ENCODE data around the gene CARMIL1.
A peak's percentile ranks its signal among the peaks of the same experiment; 100 is the strongest.

The CARMIL1 gene

DNA sequence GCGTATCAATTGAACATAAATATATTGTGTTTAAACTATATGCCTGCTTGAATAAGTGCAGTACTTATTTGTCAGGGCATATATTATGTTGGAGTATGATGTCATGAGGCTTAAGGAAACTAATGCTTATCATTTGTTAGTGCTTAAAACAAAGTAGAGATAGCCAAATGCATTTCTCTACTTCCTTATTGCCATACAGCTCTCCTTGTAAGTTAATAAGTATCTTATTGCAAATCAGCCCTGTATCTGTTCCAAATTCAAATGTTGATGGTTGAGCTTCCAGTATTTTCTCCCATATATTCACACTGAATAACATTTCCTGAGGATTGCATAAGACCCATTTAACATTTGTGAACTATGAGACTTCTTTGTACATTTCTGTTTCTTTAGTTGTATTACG is 57.8 kb downstream of the CARMIL1 start:
- peak; percentile 12 for DNase-seq (ENCODE audit: low read depth)

- DNase-seq (ENCODE audit: low read depth) = no peak
Measured at GRCh38 chr6:25337431-25337830, 58.3 kb downstream of the CARMIL1 start.

DNA sequence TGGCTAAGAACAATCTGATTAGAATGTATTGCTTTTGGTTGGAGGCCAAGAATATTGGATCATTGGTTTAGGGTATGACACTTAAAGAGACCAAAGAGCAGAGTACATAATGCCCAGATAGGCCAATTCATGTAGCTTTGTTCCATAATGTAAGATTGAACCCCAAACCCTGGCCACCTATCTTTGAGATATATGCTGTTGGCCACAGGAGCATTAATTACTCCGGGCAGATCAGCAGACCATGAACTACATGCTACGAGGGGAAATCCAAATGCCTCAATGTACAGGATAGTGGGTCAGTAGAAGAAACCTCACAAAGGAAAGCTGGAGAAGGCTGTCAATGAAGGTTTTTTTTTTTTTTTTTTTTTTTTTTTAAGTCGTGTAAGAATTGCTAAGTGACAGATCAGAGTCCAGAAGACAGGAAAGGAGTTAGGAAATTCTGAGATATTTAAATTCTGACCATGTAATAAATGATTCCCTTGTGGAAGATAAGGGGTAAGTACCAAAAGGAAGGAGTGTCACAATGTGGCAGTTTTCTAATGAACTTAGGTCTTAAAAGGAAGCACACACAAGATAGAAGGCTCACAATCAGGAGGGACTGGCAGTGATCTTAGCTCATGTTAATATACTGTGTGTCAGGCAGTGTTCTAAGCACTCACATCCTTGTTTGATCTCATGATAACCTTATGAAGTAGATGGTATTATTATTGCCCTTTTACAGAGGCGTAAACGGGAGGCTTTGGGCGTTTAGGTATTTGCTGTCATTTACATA is 61.4 kb downstream of the CARMIL1 start:
- no peak for DNase-seq (ENCODE audit: low read depth)

DNA sequence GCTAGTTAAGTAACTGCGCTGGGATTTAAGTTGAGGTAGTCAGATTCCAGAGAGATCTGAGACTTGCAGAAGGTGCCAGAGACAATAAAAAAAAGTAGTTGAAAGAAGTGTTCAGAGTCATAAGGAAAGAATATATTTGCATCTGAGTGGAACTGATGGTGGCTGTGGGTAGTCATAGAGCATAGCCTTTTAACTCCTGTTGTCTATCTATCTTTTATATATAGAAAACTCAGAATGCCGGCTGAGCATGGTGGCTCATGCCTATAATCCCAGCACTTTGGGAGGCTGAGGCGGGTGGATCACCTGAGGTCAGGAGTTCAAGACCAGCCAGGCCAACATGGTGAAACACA is 62.0 kb downstream of the CARMIL1 start:
- DNase-seq (ENCODE audit: low read depth) = no peak

DNA sequence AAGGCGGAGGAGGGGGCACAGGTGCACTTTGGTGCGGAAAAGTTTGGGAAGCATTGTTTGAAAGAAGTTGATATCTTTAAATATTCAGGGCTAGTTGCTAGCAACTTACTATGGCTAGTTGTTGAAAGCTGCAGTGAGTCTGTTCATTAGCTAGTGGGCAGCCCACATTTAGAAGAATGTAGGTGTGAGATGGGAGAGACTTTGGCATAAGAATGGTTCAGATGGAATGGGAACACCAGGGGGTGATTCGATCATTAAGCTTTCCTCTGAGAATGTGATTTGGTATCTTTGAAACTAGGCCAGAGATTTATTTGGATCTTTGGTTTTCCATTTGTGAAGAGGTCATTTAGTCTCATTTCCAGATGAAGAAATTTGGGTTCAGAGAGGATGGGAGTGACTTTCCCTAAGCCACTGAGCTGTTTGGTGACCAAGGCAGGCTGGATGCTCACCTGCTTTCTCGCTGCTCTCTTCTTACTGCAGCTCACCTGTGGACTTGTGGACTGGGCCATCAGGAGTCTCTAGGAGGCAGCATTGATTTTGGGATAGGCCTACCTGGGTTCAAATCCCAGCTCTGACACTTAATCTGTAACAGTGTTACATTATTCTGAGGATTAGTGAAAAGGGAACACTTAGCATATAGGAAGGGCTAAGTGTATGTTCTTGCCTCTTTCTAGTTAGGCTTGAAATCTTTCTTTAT is 62.9 kb downstream of the CARMIL1 start:
- DNase-seq (ENCODE audit: low read depth) = no peak

- peak; percentile 62 for DNase-seq (ENCODE audit: low read depth)
Measured at GRCh38 chr6:25342802-25343201, 63.6 kb downstream of the CARMIL1 start.

- no peak for DNase-seq (ENCODE audit: low read depth)
Measured at GRCh38 chr6:25343984-25344383, 64.8 kb downstream of the CARMIL1 start.

DNA sequence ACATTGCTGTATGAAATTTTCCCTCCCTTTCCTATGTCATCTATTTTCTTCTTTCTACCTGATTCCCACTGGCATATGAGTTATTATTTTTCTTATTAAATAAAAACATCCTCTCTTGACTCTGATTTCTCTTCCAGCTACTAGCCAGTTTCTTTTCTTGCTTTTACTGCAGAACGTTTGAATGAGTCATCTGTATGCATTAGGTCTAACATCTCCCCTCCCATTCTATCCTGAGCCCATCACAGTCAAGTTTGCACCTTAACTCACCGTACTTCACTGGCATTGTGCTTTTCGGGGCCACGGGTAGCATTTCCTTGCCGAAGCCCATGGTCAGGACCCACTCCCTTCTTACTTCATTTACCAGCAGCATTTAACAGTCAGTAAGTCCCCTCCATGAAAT is 65.7 kb downstream of the CARMIL1 start:
- no peak for DNase-seq (ENCODE audit: low read depth)

DNA sequence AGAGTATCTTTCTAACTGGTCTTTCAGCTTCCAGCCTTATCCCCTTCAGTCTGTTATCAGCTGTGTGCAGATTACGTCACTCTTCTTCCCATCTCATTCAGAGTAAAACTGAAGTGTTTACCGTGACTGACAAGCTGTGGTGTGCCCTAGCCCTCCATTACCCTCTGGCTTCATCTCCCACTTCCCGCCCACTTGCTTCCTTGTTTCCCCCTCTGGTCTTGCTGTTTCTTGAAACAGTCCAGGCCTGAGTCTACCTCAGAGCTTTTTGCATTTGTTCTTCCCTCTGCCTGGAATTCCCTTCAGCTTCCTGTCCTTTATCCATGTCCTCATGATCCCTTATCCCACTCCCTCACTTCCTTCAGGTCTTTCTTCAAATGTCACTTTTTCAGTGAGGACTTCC is 66.9 kb downstream of the CARMIL1 start:
- DNase-seq (ENCODE audit: low read depth) = no peak

DNA sequence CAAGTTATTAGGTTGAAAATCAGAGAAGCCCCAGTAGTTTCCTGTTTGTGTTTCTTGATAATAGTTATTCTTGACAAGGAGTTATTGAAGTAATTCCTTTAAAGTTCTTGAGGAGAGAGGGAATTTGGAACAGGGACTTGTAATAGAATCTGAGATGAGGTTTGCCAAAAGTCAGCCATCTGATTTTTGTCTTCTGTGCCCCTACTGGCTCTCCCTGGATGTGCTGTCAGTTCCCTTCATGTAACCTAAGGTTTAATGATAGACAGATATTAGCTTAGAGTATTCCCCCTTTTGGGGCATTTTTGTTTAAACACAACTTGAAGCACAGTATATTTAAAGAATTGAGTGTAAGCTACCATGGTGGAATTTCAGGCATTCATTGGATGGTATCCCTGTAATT is 71.4 kb downstream of the CARMIL1 start:
- DNase-seq (ENCODE audit: low read depth) = no peak

DNA sequence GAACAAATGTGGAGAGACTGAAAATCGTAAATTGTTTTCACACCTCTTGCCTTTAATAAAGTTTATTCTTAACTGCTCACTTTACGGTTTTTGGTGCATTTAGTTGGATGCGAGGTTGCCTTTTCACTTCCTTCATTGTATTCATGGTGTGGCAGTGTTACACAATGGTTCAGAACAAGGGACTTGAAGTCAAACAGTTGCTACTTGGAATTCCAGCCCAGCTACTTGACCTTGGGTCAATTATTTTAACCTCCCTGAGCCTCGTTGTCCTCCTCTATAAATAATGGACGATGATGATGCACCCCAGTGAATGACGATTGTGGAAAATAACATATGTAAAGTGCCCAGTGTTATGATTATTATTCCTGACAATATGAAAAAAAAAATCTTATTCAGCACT is 72.3 kb downstream of the CARMIL1 start:
- no peak for DNase-seq (ENCODE audit: low read depth)

- DNase-seq (ENCODE audit: low read depth) = no peak
Measured at GRCh38 chr6:25352285-25352684, 73.1 kb downstream of the CARMIL1 start.

GRCh38 chr6:25354078-25354932 is 75.1 kb downstream of the CARMIL1 start:
- DNase-seq (ENCODE audit: low read depth) = peak; percentile 74

DNA sequence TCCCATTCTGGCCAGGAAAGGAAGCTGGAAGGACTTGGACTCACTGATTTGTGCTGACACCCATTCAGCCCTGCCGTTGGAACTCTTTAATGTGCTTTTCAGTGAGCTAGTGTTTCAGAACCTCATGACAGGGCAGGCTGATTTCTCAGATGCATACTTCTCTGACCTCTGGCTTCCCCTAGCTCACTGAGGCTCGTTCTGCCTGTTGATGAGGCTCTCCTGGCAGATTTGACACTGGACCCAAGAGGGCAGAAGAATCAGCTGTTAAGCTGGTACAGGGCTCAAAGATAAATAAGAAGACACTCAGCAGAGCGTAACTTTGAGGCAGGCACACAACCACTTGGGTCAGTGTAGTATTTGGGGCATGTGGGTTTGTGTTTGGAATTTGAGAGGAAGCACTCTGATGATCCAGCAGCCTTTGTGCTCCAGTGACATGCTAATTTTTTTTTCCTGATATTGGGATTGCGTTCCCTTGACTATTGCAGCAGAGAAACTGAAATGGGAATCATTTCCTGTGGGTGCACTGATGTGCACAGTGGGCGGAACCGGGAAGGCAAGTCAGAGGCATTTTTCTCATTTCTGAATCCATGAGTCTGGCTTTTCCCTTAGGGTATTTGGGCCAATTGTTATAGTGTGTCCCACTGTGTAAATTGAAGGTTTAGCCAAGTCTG is 80.2 kb downstream of the CARMIL1 start:
- peak; percentile 95 for DNase-seq (ENCODE audit: low read depth)

DNA sequence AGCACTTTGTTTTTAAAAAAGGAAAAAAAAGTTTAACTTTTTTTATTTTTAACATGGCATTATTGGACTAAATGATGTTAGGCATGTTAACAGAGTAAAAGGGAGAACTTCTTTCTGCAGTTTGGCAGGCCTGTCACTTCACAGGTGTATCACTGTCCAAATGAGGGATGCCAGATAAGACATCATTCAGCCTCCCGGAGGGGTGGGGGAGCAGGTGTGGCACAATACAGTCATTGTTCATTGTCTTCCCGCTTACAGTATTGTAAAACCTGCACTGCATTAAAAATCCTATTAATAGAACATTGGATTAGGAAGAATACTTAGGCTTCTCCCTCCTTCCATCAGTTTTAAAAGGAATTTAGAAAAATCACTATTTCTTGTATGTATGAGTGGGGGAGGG is 80.7 kb downstream of the CARMIL1 start:
- no peak for DNase-seq (ENCODE audit: low read depth)

DNA sequence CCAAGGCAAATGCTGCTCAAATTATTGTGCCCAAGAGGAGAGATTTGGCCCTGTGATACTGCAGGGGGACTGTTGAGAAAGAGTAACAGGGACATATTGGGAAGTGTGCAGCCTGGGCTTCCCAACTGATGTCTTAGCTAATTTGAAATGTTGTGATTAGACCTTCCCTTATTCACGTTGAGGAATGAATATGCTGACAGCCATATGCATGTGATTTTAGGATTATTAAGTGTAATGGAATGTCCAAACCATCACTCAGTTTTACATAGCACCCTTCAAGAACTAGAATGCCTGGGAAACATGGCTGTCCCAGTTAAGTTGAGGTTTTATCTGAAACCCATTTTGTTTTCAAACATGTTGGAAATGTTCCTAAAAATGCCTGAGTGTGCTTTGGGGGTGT is 81.4 kb downstream of the CARMIL1 start:
- peak; percentile 89 for DNase-seq (ENCODE audit: low read depth)

- DNase-seq (ENCODE audit: low read depth) = no peak
Measured at GRCh38 chr6:25363427-25363826, 84.3 kb downstream of the CARMIL1 start.

- no peak for DNase-seq (ENCODE audit: low read depth)
Measured at GRCh38 chr6:25365154-25365553, 86.0 kb downstream of the CARMIL1 start.

- DNase-seq (ENCODE audit: low read depth) = no peak
Measured at GRCh38 chr6:25366903-25367545, 87.8 kb downstream of the CARMIL1 start.

GRCh38 chr6:25369036-25369432 is 89.9 kb downstream of the CARMIL1 start:
- no peak for DNase-seq (ENCODE audit: low read depth)

GRCh38 chr6:25369433-25370177 is 90.4 kb downstream of the CARMIL1 start:
- DNase-seq (ENCODE audit: low read depth) = no peak

All from EH (cell line).